GM12892 (cell line): ENCODE measurements around the gene STK11.

Experiments used
- POLR2A ChIP-seq: IDR thresholded peaks from 2 replicates; pipeline ENCODE4 v1.6.1; 2011; ENCODE audit warnings: low read depth, low read length, control low read depth
- POLR2AphosphoS5 ChIP-seq: IDR thresholded peaks from 2 replicates; pipeline ENCODE4 v1.6.1; 2011; ENCODE audit warnings: low read depth, low read length, control low read depth

- no peak for TF ChIP-seq POLR2A
- TF ChIP-seq POLR2AphosphoS5, result no peak
These were observed 30.3 kb downstream of the STK11 start for GRCh38 chr19:1235625-1236538.
